Measurements from ENCODE around the gene MPEG1.

The MPEG1 gene

DNA sequence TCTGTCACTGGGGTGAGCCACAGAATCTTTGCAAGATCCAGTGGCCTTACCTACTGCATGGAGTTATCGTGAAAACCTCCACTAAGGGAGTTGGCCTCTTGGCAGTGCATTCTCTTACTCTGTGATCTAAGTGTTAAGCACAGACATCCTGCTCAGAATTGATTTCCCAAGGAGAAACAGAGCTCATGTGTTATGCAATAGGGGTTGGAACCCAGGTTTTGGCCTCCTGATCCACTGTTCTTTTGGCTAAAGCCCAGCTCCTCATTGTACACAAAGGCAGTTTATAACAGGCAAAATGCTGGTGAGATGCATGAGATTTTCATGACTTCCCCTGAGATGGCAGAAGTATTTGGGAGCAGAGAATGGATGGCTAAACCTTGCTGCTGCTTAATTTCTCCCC is 29.0 kb downstream of the MPEG1 start:
- H3K4me1 ChIP-seq (ENCODE audit: control insufficient read depth, insufficient read depth, low read depth, low read length), result no peaks in the 10 kb centered on the region
- H3K27ac ChIP-seq (ENCODE audit: low read length, poor library complexity, severe bottlenecking), result no peak overlapping the region
- H2BK15ac ChIP-seq (ENCODE audit: low read depth, poor library complexity, severe bottlenecking), result no peak overlapping the region
- no peaks in the 10 kb centered on the region for H3K36me3 ChIP-seq (ENCODE audit: control insufficient read depth in 1 of 2, insufficient read depth in 2 of 2, low read depth in 1 of 2, low read length in 2 of 2)
- peak overlapping the region in 1 of 2 experiments; percentile 26 for H3K23ac ChIP-seq (ENCODE audit: low read length in 2 of 2)
- H2BK12ac ChIP-seq (ENCODE audit: low read length in 2 of 2), result no peak overlapping the region
- no peak overlapping the region for H2BK120ac ChIP-seq (ENCODE audit: low read depth, low read length)
- no peak overlapping the region for H2AFZ ChIP-seq (ENCODE audit: low read depth, low read length)
- H4K91ac ChIP-seq (ENCODE audit: low read length), result no peak overlapping the region
- H3K18ac ChIP-seq (ENCODE audit: low read depth in 1 of 2, low read length in 2 of 2), result no peak overlapping the region
- no peak overlapping the region for H3K14ac ChIP-seq (ENCODE audit: low read length in 2 of 2)
- no peak overlapping the region for H2BK5ac ChIP-seq (ENCODE audit: low read depth, low read length, poor library complexity, severe bottlenecking)
- H3K4ac ChIP-seq (ENCODE audit: low read depth in 1 of 2, low read length in 2 of 2), result no peak overlapping the region
- DNase-seq, result no peak
- no peaks in the 10 kb centered on the region for H3K79me1 ChIP-seq (replicated peaks; ENCODE audit: low read length, poor library complexity, severe bottlenecking)
- H2AK5ac ChIP-seq (ENCODE audit: low read length, severe bottlenecking), result no peak overlapping the region
- H3K4me2 ChIP-seq (ENCODE audit: low read length, poor library complexity, severe bottlenecking), result no peak overlapping the region
- no peaks in the 10 kb centered on the region for H3K9me3 ChIP-seq (ENCODE audit: control insufficient read depth, low read length)
- H3K4me3 ChIP-seq (ENCODE audit: insufficient read depth in 1 of 2, low read depth in 1 of 2, low read length in 2 of 2), result no peak overlapping the region
- peaks cover 0 to 22% of the 10 kb centered on the region in 2 experiments for H3K27me3 ChIP-seq (ENCODE audit: control insufficient read depth in 1 of 2, insufficient read depth in 1 of 2, low read length in 2 of 2)
- no peak overlapping the region for H3K9ac ChIP-seq (ENCODE audit: low read length)
- 92% methylated on average over 1 of the region's 1 CpG for WGBS
- H4K8ac ChIP-seq (ENCODE audit: low read length), result no peak overlapping the region

DNA sequence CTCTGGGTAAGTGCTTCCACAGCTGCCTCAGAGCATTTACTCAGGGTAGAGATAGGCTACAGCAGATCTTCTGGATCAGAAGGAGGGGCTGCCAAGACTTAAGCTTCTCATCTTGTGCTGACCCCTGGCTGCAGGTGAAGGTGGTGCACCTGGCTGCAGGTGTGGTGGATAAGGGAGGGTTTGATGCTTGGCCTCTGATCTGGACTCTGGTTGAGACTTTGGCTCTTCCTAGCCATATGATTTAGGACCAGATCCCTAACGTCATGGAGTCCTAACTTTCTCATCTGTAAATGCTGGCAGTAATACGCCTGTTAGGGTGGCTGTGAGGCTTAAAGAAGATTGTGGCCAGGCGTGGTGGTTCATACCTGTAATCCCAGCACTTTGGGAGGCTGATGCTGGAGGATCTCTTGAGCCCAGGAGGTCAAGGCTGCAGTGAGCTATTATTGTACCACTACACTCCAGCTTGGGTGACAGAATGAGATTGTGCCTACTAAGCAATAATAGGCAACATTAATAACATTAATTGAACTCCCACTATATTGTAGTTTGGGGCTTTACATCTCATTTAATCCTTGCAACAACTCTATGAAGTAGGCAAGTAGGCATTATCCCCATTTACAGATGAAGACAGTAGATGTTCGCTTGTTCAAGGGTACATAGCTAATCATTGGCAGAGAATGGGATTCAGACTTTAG is 30.1 kb downstream of the MPEG1 start:
- Histone ChIP-seq H4K91ac (ENCODE audit: low read length) (no peak overlapping the region), H3K4me3 (ENCODE audit: insufficient read depth in 1 of 2, low read depth in 1 of 2, low read length in 2 of 2) (no peak overlapping the region), H3K9ac (ENCODE audit: low read length) (no peak overlapping the region), H4K8ac (ENCODE audit: low read length) (no peak overlapping the region), H3K79me1 (replicated peaks; ENCODE audit: low read length, poor library complexity, severe bottlenecking) (no peaks in the 10 kb centered on the region), H2BK12ac (ENCODE audit: low read length in 2 of 2) (no peak overlapping the region), H3K9me3 (ENCODE audit: control insufficient read depth, low read length) (no peaks in the 10 kb centered on the region), H2BK15ac (ENCODE audit: low read depth, poor library complexity, severe bottlenecking) (no peak overlapping the region), H2BK5ac (ENCODE audit: low read depth, low read length, poor library complexity, severe bottlenecking) (no peak overlapping the region), H3K36me3 (ENCODE audit: control insufficient read depth in 1 of 2, insufficient read depth in 2 of 2, low read depth in 1 of 2, low read length in 2 of 2) (no peaks in the 10 kb centered on the region), H3K4ac (ENCODE audit: low read depth in 1 of 2, low read length in 2 of 2) (no peak overlapping the region), H3K18ac (ENCODE audit: low read depth in 1 of 2, low read length in 2 of 2) (no peak overlapping the region), H3K4me1 (ENCODE audit: control insufficient read depth, insufficient read depth, low read depth, low read length) (no peaks in the 10 kb centered on the region), H3K14ac (ENCODE audit: low read length in 2 of 2) (no peak overlapping the region), H3K27me3 (ENCODE audit: control insufficient read depth in 1 of 2, insufficient read depth in 1 of 2, low read length in 2 of 2) (peaks cover 0 to 24% of the 10 kb centered on the region in 2 experiments), H2AK5ac (ENCODE audit: low read length, severe bottlenecking) (no peak overlapping the region), H3K23ac (ENCODE audit: low read length in 2 of 2) (no peak overlapping the region), H3K27ac (ENCODE audit: low read length, poor library complexity, severe bottlenecking) (no peak overlapping the region), H3K4me2 (ENCODE audit: low read length, poor library complexity, severe bottlenecking) (no peak overlapping the region), H2AFZ (ENCODE audit: low read depth, low read length) (no peak overlapping the region), H2BK120ac (ENCODE audit: low read depth, low read length) (no peak overlapping the region)
- 88% methylated on average over 4 of the region's 4 CpGs for WGBS
- no peak for DNase-seq

DNA sequence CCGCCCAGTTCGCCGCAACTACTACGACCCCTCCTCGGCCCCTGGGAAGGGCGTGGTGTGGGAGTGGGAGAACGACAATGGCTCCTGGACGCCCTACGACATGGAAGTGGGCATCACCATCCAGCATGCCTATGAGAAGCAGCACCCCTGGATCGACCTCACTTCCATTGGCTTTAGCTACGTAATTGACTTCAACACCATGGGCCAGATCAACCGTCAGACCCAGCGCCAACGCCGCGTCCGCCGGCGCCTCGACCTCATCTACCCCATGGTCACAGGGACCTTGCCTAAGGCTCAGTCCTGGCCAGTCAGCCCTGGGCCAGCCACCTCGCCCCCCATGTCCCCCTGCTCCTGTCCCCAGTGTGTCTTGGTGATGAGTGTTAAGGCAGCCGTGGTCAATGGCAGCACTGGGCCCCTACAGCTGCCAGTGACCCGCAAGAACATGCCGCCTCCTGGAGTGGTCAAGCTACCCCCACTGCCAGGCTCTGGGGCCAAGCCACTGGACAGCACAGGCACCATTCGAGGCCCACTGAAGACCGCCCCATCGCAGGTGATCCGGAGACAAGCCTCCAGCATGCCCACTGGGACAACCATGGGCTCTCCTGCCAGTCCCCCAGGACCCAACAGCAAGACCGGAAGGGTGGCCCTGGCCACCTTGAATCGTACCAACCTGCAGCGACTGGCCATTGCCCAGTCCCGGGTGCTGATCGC is 30.8 kb downstream of the MPEG1 start:
- H3K4me1 ChIP-seq (ENCODE audit: control insufficient read depth, insufficient read depth, low read depth, low read length), result no peaks in the 10 kb centered on the region

DNA sequence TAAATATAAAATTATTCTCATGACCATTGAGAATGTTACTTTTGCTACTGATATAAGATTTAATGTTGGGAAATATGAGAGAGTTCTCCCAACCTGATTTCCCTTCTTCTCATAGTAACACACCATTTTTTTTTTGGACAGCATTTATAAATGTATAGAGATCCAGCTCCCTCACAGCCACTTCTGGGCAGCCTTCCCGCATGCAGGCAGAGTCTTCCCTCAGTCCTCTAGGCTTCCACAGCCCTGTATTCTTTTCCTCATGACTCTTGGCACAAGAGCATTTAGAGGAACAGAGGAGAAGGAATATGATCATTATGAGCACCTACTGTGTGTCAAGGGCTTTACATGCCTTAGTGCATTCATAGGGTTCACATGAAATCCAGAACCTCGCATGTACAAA is 31.8 kb downstream of the MPEG1 start:
- no peak overlapping the region for H2AFZ ChIP-seq (ENCODE audit: low read depth, low read length)
- peaks cover 0 to 26% of the 10 kb centered on the region in 2 experiments for H3K27me3 ChIP-seq (ENCODE audit: control insufficient read depth in 1 of 2, insufficient read depth in 1 of 2, low read length in 2 of 2)
- H2BK15ac ChIP-seq (ENCODE audit: low read depth, poor library complexity, severe bottlenecking), result no peak overlapping the region
- no peak overlapping the region for H3K23ac ChIP-seq (ENCODE audit: low read length in 2 of 2)
- no peak overlapping the region for H3K4ac ChIP-seq (ENCODE audit: low read depth in 1 of 2, low read length in 2 of 2)
- H3K27ac ChIP-seq (ENCODE audit: low read length, poor library complexity, severe bottlenecking), result no peak overlapping the region
- H2BK12ac ChIP-seq (ENCODE audit: low read length in 2 of 2), result no peak overlapping the region
- no peak overlapping the region for H3K18ac ChIP-seq (ENCODE audit: low read depth in 1 of 2, low read length in 2 of 2)
- DNase-seq, result no peak
- no peak overlapping the region for H4K91ac ChIP-seq (ENCODE audit: low read length)
- no peak overlapping the region for H2BK5ac ChIP-seq (ENCODE audit: low read depth, low read length, poor library complexity, severe bottlenecking)
- no peak overlapping the region for H3K4me2 ChIP-seq (ENCODE audit: low read length, poor library complexity, severe bottlenecking)
- no peak overlapping the region for H3K4me3 ChIP-seq (ENCODE audit: insufficient read depth in 1 of 2, low read depth in 1 of 2, low read length in 2 of 2)
- no peak overlapping the region for H3K14ac ChIP-seq (ENCODE audit: low read length in 2 of 2)
- H2BK120ac ChIP-seq (ENCODE audit: low read depth, low read length), result no peak overlapping the region
- no peaks in the 10 kb centered on the region for H3K4me1 ChIP-seq (ENCODE audit: control insufficient read depth, insufficient read depth, low read depth, low read length)
- no peaks in the 10 kb centered on the region for H3K36me3 ChIP-seq (ENCODE audit: control insufficient read depth in 1 of 2, insufficient read depth in 2 of 2, low read depth in 1 of 2, low read length in 2 of 2)
- H4K8ac ChIP-seq (ENCODE audit: low read length), result no peak overlapping the region
- H2AK5ac ChIP-seq (ENCODE audit: low read length, severe bottlenecking), result no peak overlapping the region
- H3K9ac ChIP-seq (ENCODE audit: low read length), result no peak overlapping the region
- WGBS, result 100% methylated on average over 1 of the region's 2 CpGs
- H3K9me3 ChIP-seq (ENCODE audit: control insufficient read depth, low read length), result no peaks in the 10 kb centered on the region
- no peaks in the 10 kb centered on the region for H3K79me1 ChIP-seq (replicated peaks; ENCODE audit: low read length, poor library complexity, severe bottlenecking)

More for the DNA sequence above, 30.8 kb downstream of the MPEG1 start:
- Histone ChIP-seq H3K9me3 (ENCODE audit: control insufficient read depth, low read length) (no peaks in the 10 kb centered on the region), H2AK5ac (ENCODE audit: low read length, severe bottlenecking) (no peak overlapping the region), H3K79me1 (replicated peaks; ENCODE audit: low read length, poor library complexity, severe bottlenecking) (no peaks in the 10 kb centered on the region), H4K8ac (ENCODE audit: low read length) (no peak overlapping the region), H3K36me3 (ENCODE audit: control insufficient read depth in 1 of 2, insufficient read depth in 2 of 2, low read depth in 1 of 2, low read length in 2 of 2) (no peaks in the 10 kb centered on the region), H2BK120ac (ENCODE audit: low read depth, low read length) (no peak overlapping the region), H3K4me3 (ENCODE audit: insufficient read depth in 1 of 2, low read depth in 1 of 2, low read length in 2 of 2) (no peak overlapping the region), H3K14ac (ENCODE audit: low read length in 2 of 2) (peak overlapping the region in 1 of 2 experiments; percentile 62), H2BK5ac (ENCODE audit: low read depth, low read length, poor library complexity, severe bottlenecking) (no peak overlapping the region), H3K27ac (ENCODE audit: low read length, poor library complexity, severe bottlenecking) (no peak overlapping the region), H3K27me3 (ENCODE audit: control insufficient read depth in 1 of 2, insufficient read depth in 1 of 2, low read length in 2 of 2) (peaks cover 0 to 27% of the 10 kb centered on the region in 2 experiments), H2BK15ac (ENCODE audit: low read depth, poor library complexity, severe bottlenecking) (no peak overlapping the region), H2BK12ac (ENCODE audit: low read length in 2 of 2) (no peak overlapping the region), H3K18ac (ENCODE audit: low read depth in 1 of 2, low read length in 2 of 2) (no peak overlapping the region), H3K4ac (ENCODE audit: low read depth in 1 of 2, low read length in 2 of 2) (no peak overlapping the region), H2AFZ (ENCODE audit: low read depth, low read length) (no peak overlapping the region), H3K9ac (ENCODE audit: low read length) (no peak overlapping the region), H3K23ac (ENCODE audit: low read length in 2 of 2) (no peak overlapping the region), H3K4me2 (ENCODE audit: low read length, poor library complexity, severe bottlenecking) (no peak overlapping the region), H4K91ac (ENCODE audit: low read length) (no peak overlapping the region)
- WGBS, result 93% methylated on average over 33 of the region's 33 CpGs
- DNase-seq, result no peak
